CD4-positive, CD25-positive, alpha-beta regulatory T cell (primary cell): ENCODE measurements around the gene OTULINL. TPM values are rescaled to one million over a fixed set of nuclear protein-coding genes. Genes with fewer than 3 reads are reported as not detected.

Source experiments
- ATAC-seq, 2 donors: fragments of 150-1000 bp; cut with Tn5 transposase; one replicate each; pipeline ENCODE4 v1.10.0; 2021; ENCODE audit warnings: low read depth in 2 of 2, moderate number of reproducible peaks in 2 of 2, moderate library complexity in 1 of 2
- DNase-seq, 3 donors: peaks; one replicate each; pipeline versions ENCODE4 v3.0.0 to v3.0.0-alpha.2; 2012 to 2022; ENCODE audit warnings: mixed read lengths in 1 of 3
- H3K27ac ChIP-seq: one replicate; pipeline ENCODE4 v1.7.0; 2013; ENCODE audit warnings: mild to moderate bottlenecking, low read length; ENCODE audit not compliant: insufficient read depth, poor library complexity, severe bottlenecking
- H3K27me3 ChIP-seq: one replicate; pipeline ENCODE4 v1.7.0; 2013; ENCODE audit warnings: low read length; ENCODE audit not compliant: control insufficient read depth, insufficient read depth
- H3K36me3 ChIP-seq: one replicate; pipeline ENCODE4 v1.7.0; 2013; ENCODE audit warnings: mild to moderate bottlenecking, low read length, moderate library complexity; ENCODE audit not compliant: control insufficient read depth, insufficient read depth
- H3K4me1 ChIP-seq: 2 replicates; pipeline ENCODE4 v1.7.0; 2013; ENCODE audit warnings: mild to moderate bottlenecking, low read length; ENCODE audit not compliant: insufficient read depth, control insufficient read depth, poor library complexity, severe bottlenecking
- H3K4me3 ChIP-seq: one replicate; pipeline ENCODE4 v1.7.0; 2013; ENCODE audit warnings: low read depth, mild to moderate bottlenecking, low read length, moderate library complexity
- H3K9me3 ChIP-seq, 2 experiments: 1 replicate in 1 of 2; 2 replicates in 1 of 2; pipeline ENCODE4 v1.7.0; 2013; ENCODE audit warnings: low read length in 2 of 2, mild to moderate bottlenecking in 1 of 2, moderate library complexity in 1 of 2; ENCODE audit not compliant: control insufficient read depth in 2 of 2
- H3K27ac Mint-ChIP-seq, 3 donors: one replicate each; pipeline ENCODE4 v1.8.0; 2020 to 2022; ENCODE audit warnings: mild to moderate bottlenecking in 3 of 3, mixed read lengths in 3 of 3, moderate library complexity in 2 of 3
- H3K27me3 Mint-ChIP-seq: one replicate; pipeline ENCODE4 v1.8.0; 2022; ENCODE audit warnings: mild to moderate bottlenecking, mixed read lengths
- H3K36me3 Mint-ChIP-seq: one replicate; pipeline ENCODE4 v1.8.0; 2020; ENCODE audit warnings: mixed read lengths
- H3K4me1 Mint-ChIP-seq, 4 donors: one replicate each; pipeline ENCODE4 v1.8.0; 2020 to 2022; ENCODE audit warnings: mixed read lengths in 4 of 4, mild to moderate bottlenecking in 1 of 4
- H3K4me3 Mint-ChIP-seq, 4 donors: one replicate each; pipeline ENCODE4 v1.8.0; 2020 to 2022; ENCODE audit warnings: mild to moderate bottlenecking in 4 of 4, mixed read lengths in 4 of 4, moderate library complexity in 3 of 4
- H3K9me3 Mint-ChIP-seq, 7 donors: one replicate each; pipeline ENCODE4 v1.8.0; 2020 to 2022; ENCODE audit warnings: mixed read lengths in 7 of 7, mild to moderate bottlenecking in 3 of 7, moderate library complexity in 2 of 7
- polyA plus RNA-seq, 4 donors: library from polyadenylated mRNA; unstranded; fragments of 300-500 nt; fragmentation: Illumina TruSeq; gene quantifications; one replicate each; pipeline ENCODE4 v1.2.3, GENCODE V29; 2021
- total RNA-seq: library from RNA; stranded (reverse); gene quantifications from one replicate; pipeline ENCODE4 v1.2.3, GENCODE V29; 2022

The OTULINL gene
- total and polyA plus RNA-seq, 5 donors from 2014 or later = 41.5 to 69.4 (median 49.9) TPM

DNA sequence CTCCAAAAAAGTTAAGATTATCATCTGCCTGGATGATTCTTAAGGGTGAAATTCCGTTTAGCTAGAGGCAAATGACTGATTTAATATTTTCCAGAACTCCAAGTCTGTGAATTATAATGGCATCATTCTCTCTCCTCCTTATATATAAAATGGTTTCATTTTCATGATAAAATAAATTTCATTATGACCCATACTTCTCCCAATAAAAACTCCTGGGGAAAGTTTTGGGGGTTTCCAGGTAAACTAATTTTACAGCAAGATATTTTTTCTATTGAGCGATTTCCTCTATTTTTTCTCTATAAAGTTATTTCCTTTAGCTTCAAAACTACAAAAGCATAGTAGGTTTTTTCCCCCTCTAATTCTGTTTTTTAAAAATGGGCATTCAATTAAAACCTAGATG, 75.3 kb downstream of the OTULINL start:
- Histone ChIP-seq H3K4me1 (peaks cover 13% of the 10 kb centered on the region), H3K9me3 (no peaks in the 10 kb centered on the region), H3K27me3 (no peaks in the 10 kb centered on the region), H3K4me3 (no peak overlapping the region), H3K36me3 (peaks cover under 1% of the 10 kb centered on the region), H3K27ac (no peak overlapping the region)
- Mint-ChIP-seq H3K36me3 (no peaks in the 10 kb centered on the region), H3K4me3 (no peak overlapping the region), H3K27me3 (no peaks in the 10 kb centered on the region), H3K4me1 (peaks cover 5 to 30% (median 15%) of the 10 kb centered on the region in 4 donors), H3K9me3 (no peaks in the 10 kb centered on the region), H3K27ac (no peak overlapping the region)
- DNase-seq (no peak), ATAC-seq (no peak)

DNA sequence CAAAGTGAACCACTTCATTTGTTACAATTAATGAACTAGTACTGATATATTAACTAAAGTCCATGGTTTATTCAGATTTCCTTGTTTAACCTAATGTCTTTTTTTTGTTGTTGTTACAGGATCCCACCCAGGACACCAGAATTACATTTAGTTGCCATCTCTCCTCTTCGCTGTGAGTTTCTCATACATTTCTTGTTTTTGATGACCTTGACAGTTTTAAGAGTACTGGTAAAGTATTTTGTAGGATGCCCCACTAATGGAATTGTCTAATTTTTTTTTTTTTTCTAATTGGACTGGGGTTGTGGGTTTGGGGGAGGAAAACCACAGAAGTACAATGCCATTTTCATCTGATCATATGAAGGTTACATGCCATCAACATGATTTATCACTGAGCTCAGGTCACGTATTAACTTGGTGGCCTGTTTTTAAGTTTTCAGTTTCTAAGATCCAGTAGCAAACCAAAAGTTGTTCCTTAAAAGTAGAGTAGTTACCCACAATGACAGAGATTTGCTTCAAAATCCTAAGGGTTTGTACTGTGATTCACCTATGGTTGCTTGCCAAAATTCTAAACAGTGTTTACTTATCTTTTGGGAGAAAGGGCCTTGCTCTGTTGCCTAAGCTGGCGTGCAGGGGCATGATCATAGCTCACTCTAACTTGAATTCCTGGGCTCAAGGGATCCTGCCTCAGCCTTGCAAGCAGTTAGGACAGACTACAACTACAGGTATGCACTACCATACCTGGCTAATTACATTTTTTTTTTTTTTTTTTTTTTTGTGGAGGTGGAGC, 78.4 kb downstream of the OTULINL start:
- peaks cover 7 to 52% (median 32%) of the 10 kb centered on the region in 4 donors for H3K4me1 Mint-ChIP-seq
- ATAC-seq = no peak

DNA sequence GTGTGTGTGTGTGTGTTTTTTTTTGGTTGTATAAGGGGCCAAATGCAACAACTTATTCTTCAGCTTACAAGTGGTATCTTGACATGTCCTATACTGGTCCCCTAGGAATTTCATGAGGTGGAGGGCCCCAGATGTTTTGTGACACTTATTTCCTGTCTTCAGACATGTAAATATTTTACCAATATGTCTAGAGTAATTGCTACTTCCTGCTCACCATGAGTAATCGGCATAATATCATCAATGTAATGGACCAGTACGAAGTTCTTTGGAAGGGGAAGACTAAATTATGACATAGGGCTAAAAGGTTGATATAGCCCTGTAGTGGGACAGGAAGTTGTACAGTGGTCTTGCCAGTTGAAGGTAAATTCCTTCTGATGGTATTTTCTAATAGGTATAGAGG, 79.2 kb downstream of the OTULINL start:
- Histone ChIP-seq H3K9me3 (no peaks in the 10 kb centered on the region), H3K4me3 (no peak overlapping the region), H3K27me3 (no peaks in the 10 kb centered on the region), H3K4me1 (peaks cover 33% of the 10 kb centered on the region), H3K27ac (no peak overlapping the region), H3K36me3 (peaks cover 3% of the 10 kb centered on the region)
- Mint-ChIP-seq H3K9me3 (no peaks in the 10 kb centered on the region), H3K4me1 (peaks cover 7 to 55% (median 32%) of the 10 kb centered on the region in 4 donors), H3K36me3 (no peaks in the 10 kb centered on the region), H3K27ac (peak overlapping the region in 1 of 3 donors; percentile 43), H3K4me3 (peak overlapping the region; percentile 18 to 83 (median 58)), H3K27me3 (no peaks in the 10 kb centered on the region)
- DNase-seq = no peak
- ATAC-seq = no peak

More for the DNA sequence above, 78.4 kb downstream of the OTULINL start:
- Mint-ChIP-seq H3K27me3 (no peaks in the 10 kb centered on the region), H3K9me3 (no peaks in the 10 kb centered on the region), H3K36me3 (no peaks in the 10 kb centered on the region), H3K27ac (no peak overlapping the region), H3K4me3 (peak overlapping the region in 2 of 4 donors; percentile 33 to 45)
- no peaks in the 10 kb centered on the region for H3K27me3 ChIP-seq
- DNase-seq = no peak
- H3K27ac ChIP-seq = no peak overlapping the region
- peaks cover 26% of the 10 kb centered on the region for H3K4me1 ChIP-seq
- no peak overlapping the region for H3K4me3 ChIP-seq
- no peaks in the 10 kb centered on the region for H3K9me3 ChIP-seq
- H3K36me3 ChIP-seq = peaks cover 3% of the 10 kb centered on the region

Other genes with a start within 250 kb of the OTULINL start
- 109 TPM for gene OTULIN, start 82.9 kb downstream of the OTULINL start, total RNA-seq
- 10 to 100 TPM; 22.8 to 37.5 (median 26.8) TPM for gene OTULIN, start 82.9 kb downstream of the OTULINL start, polyA plus RNA-seq